OCI-LY3 (cell line): ENCODE measurements around the gene NAMPT.

ENCODE experiments used
- H2AFZ ChIP-seq: fragments of 200-600, 300-600 bp; shearing (Covaris generic); 2 replicates; pipeline ENCODE4 v1.6.0; 2014; ENCODE audit warnings: antibody characterized with exemption, low read depth, low read length
- H3K27ac ChIP-seq: fragments of 200-600, 300-600 bp; sonication (generic); 2 replicates; pipeline ENCODE4 v1.5.1; 2014; ENCODE audit warnings: mild to moderate bottlenecking, low read length, moderate library complexity, mixed read lengths
- H3K27me3 ChIP-seq: fragments of 200-600, 300-600 bp; sonication (generic); 2 replicates; pipeline ENCODE4 v1.6.1; 2014; ENCODE audit warnings: low read depth, low read length, mixed read lengths
- H3K36me3 ChIP-seq: fragments of 200-600, 300-600 bp; sonication (generic); replicated peaks from 2 replicates; pipeline ENCODE3; 2014; ENCODE audit warnings: low read depth, low read length, mixed read lengths
- H3K4me1 ChIP-seq: fragments of 300-600, 200-600 bp; sonication (generic); 2 replicates; pipeline ENCODE4 v1.6.1; 2014; ENCODE audit warnings: low read length, mixed read lengths
- H3K4me2 ChIP-seq: fragments of 200-600, 300-600 bp; sonication (generic); 2 replicates; pipeline ENCODE4 v1.6.1; 2014; ENCODE audit warnings: low read length, mixed read lengths
- H3K4me3 ChIP-seq: fragments of 300-600, 200-600 bp; sonication (generic); 2 replicates; pipeline ENCODE4 v1.5.1; 2014; ENCODE audit warnings: antibody characterized with exemption, mild to moderate bottlenecking, low read length, moderate library complexity
- H3K79me2 ChIP-seq: fragments of 300-600, 200-600 bp; shearing (Covaris generic); 2 replicates; pipeline ENCODE4 v1.6.1; 2014; ENCODE audit warnings: mild to moderate bottlenecking, low read length, mixed read lengths
- H3K9ac ChIP-seq: fragments of 300-600, 200-600 bp; shearing (Covaris generic); 2 replicates; pipeline ENCODE4 v1.6.0; 2014; ENCODE audit warnings: mild to moderate bottlenecking, low read length, moderate library complexity
- H3K9me3 ChIP-seq: fragments of 200-600, 300-600 bp; shearing (Covaris generic); 2 replicates; pipeline ENCODE4 v1.6.1; 2014; ENCODE audit warnings: low read length, mixed read lengths; ENCODE audit not compliant: insufficient read depth
- H4K20me1 ChIP-seq: fragments of 200-600, 300-600 bp; sonication (generic); 2 replicates; pipeline ENCODE4 v1.6.1; 2016; ENCODE audit warnings: low read length, mixed read lengths; ENCODE audit not compliant: insufficient read depth
- CTCF ChIP-seq: fragments of 200-600, 300-600 bp; sonication (generic); IDR thresholded peaks from 2 replicates; pipeline ENCODE4 v1.5.1; 2014; ENCODE audit warnings: antibody characterized with exemption, low read length, low read depth
- EZH2phosphoT487 ChIP-seq: fragments of 200-600 bp; shearing (Covaris generic); IDR thresholded peaks from 2 replicates; pipeline ENCODE4 v1.6.1; 2018; ENCODE audit warnings: antibody characterized with exemption, mixed run types, low read depth

The NAMPT gene

DNA sequence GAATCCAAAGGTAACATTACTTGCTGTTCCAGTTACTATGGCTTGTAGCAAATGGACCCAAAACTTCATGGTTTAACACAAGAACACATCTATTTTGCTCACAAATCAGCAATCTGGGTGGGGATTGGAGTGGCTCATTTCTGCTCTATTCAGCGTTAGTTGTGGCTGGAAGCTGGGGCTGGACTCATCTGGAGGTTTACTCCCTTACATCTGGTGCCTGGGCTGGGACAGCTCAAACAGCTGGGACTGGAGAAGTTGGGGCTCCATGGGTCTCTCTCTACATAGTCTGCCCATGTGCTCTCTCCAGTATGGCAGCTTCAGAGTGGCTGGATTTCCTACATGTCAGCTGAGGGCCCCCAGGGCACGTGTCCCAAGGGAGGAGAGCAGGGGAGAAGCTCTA lies 33.7 kb upstream of the NAMPT start:
- no peak overlapping the region for H3K4me3 ChIP-seq
- no peaks in the 10 kb centered on the region for H3K27me3 ChIP-seq

DNA sequence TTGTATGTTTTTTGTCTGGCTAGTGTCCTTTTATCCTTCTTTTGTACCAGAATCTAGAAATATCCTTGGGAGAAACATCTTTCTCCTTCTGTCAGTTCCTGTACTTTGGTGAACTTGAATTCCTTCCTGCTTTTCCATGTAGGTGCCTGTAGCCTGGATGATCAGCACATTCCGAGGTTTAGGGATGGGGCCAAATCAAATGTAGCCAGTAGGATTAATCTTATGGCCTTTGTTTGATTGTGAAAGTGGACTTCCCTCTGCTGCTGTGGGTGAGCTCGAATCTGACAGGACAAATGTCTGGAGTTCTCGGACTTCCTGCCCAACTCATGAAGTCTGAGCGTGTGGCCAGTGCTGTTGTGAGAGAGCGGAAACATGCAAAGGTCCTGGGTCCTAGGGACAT lies 33.2 kb upstream of the NAMPT start:
- Histone ChIP-seq H3K4me3 (no peak overlapping the region), H3K9ac (no peak overlapping the region), H2AFZ (no peak overlapping the region), H4K20me1 (no peaks in the 10 kb centered on the region), H3K36me3 (no peaks in the 10 kb centered on the region), H3K4me1 (peaks cover 18% of the 10 kb centered on the region), H3K4me2 (no peak overlapping the region), H3K27me3 (no peaks in the 10 kb centered on the region), H3K27ac (no peak overlapping the region), H3K9me3 (peaks cover 3% of the 10 kb centered on the region; the same call in 1 of the 2 replicates), H3K79me2 (no peaks in the 10 kb centered on the region)
- no peak for TF ChIP-seq EZH2phosphoT487
- no peak for TF ChIP-seq CTCF

More for the DNA sequence above, 33.7 kb upstream of the NAMPT start:
- Histone ChIP-seq H3K9me3 (peaks cover 3% of the 10 kb centered on the region; the same call in 1 of the 2 replicates), H3K4me2 (no peak overlapping the region), H3K9ac (no peak overlapping the region), H2AFZ (no peak overlapping the region), H3K79me2 (no peaks in the 10 kb centered on the region), H4K20me1 (no peaks in the 10 kb centered on the region), H3K27ac (no peak overlapping the region), H3K36me3 (no peaks in the 10 kb centered on the region), H3K4me1 (peaks cover 13% of the 10 kb centered on the region)
- TF ChIP-seq EZH2phosphoT487 (no peak), CTCF (no peak)

DNA sequence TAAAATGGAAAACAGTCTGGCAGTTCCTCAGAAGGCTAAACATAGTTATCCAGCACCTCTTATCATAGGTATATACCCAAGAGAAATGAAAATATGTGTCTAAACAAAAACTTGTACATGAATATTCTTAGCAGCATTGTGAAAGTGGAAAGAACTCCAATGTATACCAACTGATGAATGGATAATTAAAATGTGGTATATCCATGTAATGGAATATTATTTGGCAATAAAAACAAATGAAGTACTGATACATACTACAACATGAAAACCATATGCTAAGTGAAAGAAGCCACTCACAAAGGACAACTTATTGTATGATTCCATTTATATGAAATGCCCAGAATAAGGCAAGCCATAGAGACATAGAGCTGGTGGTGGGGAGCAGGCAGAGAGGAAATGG lies 32.2 kb upstream of the NAMPT start:
- H3K79me2 ChIP-seq, result no peaks in the 10 kb centered on the region
- no peak overlapping the region for H2AFZ ChIP-seq
- TF ChIP-seq CTCF (no peak), EZH2phosphoT487 (no peak)
- no peaks in the 10 kb centered on the region for H3K27me3 ChIP-seq
- H4K20me1 ChIP-seq, result no peaks in the 10 kb centered on the region
- H3K9me3 ChIP-seq, result peaks cover 3% of the 10 kb centered on the region; the same call in 1 of the 2 replicates
- H3K4me3 ChIP-seq, result no peak overlapping the region
- no peak overlapping the region for H3K4me2 ChIP-seq
- H3K27ac ChIP-seq, result no peak overlapping the region
- peaks cover 18% of the 10 kb centered on the region for H3K4me1 ChIP-seq
- H3K36me3 ChIP-seq, result no peaks in the 10 kb centered on the region
- H3K9ac ChIP-seq, result no peak overlapping the region

- H4K20me1 ChIP-seq, result no peaks in the 10 kb centered on the region
- H2AFZ ChIP-seq, result no peak overlapping the region
- no peak overlapping the region for H3K4me2 ChIP-seq
- H3K27ac ChIP-seq, result peak overlapping the region; percentile 54; the same call in 1 of the 2 replicates
- no peak overlapping the region for H3K9ac ChIP-seq
- H3K9me3 ChIP-seq, result peaks cover 3% of the 10 kb centered on the region; the same call in 1 of the 2 replicates
- H3K4me3 ChIP-seq, result no peak overlapping the region
- no peaks in the 10 kb centered on the region for H3K79me2 ChIP-seq
- H3K36me3 ChIP-seq, result no peaks in the 10 kb centered on the region
- no peaks in the 10 kb centered on the region for H3K27me3 ChIP-seq
- H3K4me1 ChIP-seq, result peaks cover 18% of the 10 kb centered on the region
- TF ChIP-seq EZH2phosphoT487, result no peak
- TF ChIP-seq CTCF, result no peak
These were observed 30.1 kb upstream of the NAMPT start for GRCh38 chr7:106314875-106315274.
